Upper lobe of right lung (tissue), 1 donor: ENCODE results near the gene ZNF365. TPM values are rescaled to one million over a fixed set of nuclear protein-coding genes. Genes with fewer than 3 reads are reported as not detected.
"Not testable (repeated sequence)": the region's sequence is repeated elsewhere in the genome, so short reads cannot be mapped to it uniquely, and the experiment has no call there.

ENCODE experiments used
- ATAC-seq: fragments of 200-7000 bp; cut with Tn5 transposase; one replicate; pipeline ENCODE4 v1.9.1; 2020; ENCODE audit warnings: mild to moderate bottlenecking, moderate library complexity
- DNase-seq: peaks from one replicate; pipeline ENCODE4 v3.0.0-alpha.2; 2020
- H3K27ac ChIP-seq: fragments of 200-600 bp; one replicate; pipeline ENCODE4 v1.8.0; 2022
- H3K27me3 ChIP-seq: fragments of 200-600 bp; one replicate; pipeline ENCODE4 v1.8.0; 2022; ENCODE audit warnings: mild to moderate bottlenecking
- H3K36me3 ChIP-seq: fragments of 200-600 bp; one replicate; pipeline ENCODE4 v1.8.0; 2022
- H3K4me1 ChIP-seq: fragments of 200-600 bp; one replicate; pipeline ENCODE4 v1.8.0; 2022
- H3K4me3 ChIP-seq: fragments of 200-600 bp; one replicate; pipeline ENCODE4 v1.8.0; 2022; ENCODE audit warnings: mild to moderate bottlenecking
- H3K9me3 ChIP-seq: fragments of 200-600 bp; one replicate; pipeline ENCODE4 v1.8.0; 2022
- intact Hi-C: fragments of 100-400 bp; cut with DNase I; formaldehyde crosslinking; loops from one replicate; pipeline ENCODE4 v1.11.0; 2022
- total RNA-seq: library from RNA; stranded (reverse); fragmentation: NEBNext Ultra II Directional; extraction: Animal tissue kit (Norgen Biotek cat#: 25700); gene quantifications from one replicate; pipeline ENCODE4 v1.2.1, GENCODE V29; 2021
- TF ChIP-seq, protein P1 (sequence below): fragments of 200-600 bp; IDR thresholded peaks from one replicate; pipeline ENCODE4 v1.8.0; 2022; ENCODE audit warnings: antibody characterized with exemption
- donor health status: DM: no; HTN: yes; CAD: no; lungs with severe emphysema.

ZNF365 gene
- total RNA-seq, 1 donor from 2014 or later: 1.3 TPM

DNA sequence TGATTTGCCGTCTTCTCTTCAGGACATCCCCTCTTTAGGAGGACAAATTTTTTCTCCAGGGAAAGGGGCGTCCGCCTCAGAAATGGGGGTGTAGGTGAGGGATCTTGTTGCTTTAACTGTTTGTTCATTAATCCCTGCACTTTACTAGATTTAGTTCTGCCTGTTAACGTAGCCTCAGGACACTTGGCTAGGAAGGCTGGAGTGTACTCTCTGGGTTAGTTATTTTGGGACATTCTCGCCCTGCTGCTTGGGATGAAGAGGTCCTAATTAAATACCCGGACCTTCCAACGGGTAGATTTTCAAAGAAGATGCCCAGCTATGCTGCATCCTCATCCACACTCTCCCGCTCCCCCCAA is 552 bp upstream of the ZNF365 start:
- DNase-seq (no peak), ATAC-seq (peak; percentile 7)
- TF ChIP-seq, protein P1, sequence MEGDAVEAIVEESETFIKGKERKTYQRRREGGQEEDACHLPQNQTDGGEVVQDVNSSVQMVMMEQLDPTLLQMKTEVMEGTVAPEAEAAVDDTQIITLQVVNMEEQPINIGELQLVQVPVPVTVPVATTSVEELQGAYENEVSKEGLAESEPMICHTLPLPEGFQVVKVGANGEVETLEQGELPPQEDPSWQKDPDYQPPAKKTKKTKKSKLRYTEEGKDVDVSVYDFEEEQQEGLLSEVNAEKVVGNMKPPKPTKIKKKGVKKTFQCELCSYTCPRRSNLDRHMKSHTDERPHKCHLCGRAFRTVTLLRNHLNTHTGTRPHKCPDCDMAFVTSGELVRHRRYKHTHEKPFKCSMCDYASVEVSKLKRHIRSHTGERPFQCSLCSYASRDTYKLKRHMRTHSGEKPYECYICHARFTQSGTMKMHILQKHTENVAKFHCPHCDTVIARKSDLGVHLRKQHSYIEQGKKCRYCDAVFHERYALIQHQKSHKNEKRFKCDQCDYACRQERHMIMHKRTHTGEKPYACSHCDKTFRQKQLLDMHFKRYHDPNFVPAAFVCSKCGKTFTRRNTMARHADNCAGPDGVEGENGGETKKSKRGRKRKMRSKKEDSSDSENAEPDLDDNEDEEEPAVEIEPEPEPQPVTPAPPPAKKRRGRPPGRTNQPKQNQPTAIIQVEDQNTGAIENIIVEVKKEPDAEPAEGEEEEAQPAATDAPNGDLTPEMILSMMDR: no peak
- no peak overlapping the region for H3K27ac ChIP-seq
- no peaks in the 10 kb centered on the region for H3K36me3 ChIP-seq
- peak overlapping the region; percentile 49 for H3K4me3 ChIP-seq
- no peaks in the 10 kb centered on the region for H3K4me1 ChIP-seq
- intact Hi-C loops: no loop called here
- no peaks in the 10 kb centered on the region for H3K9me3 ChIP-seq
- peaks cover 6% of the 10 kb centered on the region for H3K27me3 ChIP-seq

DNA sequence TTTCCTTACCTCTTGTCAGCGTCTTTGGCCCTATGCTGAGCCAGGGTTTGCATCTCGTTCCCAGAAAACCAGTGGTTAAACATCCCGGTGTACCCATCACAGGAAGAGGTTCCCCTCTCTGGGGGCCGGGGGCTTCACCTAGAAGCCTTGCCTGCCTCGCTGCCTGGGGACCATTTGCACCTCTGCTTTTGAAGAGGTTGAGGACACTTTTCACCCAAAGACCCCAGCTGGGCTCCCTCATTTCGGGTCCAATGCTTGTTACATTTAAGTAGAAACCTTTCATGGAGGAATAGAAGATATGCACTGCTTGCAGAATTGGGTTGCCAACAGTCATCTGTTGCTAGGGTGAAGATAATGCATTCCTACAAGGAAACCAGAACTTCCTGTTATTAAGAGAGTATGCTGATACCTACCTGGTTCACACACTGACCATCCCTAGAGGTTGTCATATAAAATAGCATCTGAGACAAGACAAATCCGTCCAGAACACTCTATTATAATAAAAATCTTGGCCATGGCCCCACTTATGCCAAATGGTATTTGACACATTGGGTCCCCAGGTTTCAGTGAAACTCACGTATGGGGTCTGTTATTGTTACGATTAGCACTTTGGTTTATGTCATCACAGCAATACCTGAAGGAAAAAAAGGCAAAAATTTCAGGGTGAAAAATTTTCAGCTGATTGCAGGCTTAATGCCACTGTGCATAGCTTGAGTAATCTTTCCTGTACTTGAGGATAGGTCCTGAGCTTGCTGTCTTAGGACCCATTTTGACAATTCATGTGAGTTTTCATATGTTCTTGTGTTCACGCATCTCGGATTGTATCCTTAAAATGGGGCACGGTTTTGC is 917 bp downstream of the ZNF365 start:
- ATAC-seq (peak; percentile 55), DNase-seq (no peak)
- H3K4me1 ChIP-seq: no peaks in the 10 kb centered on the region
- intact Hi-C loops: no loop called here
- peak overlapping the region; percentile 49 for H3K4me3 ChIP-seq
- H3K27me3 ChIP-seq: peaks cover 6% of the 10 kb centered on the region
- no peak overlapping the region for H3K27ac ChIP-seq
- H3K9me3 ChIP-seq: no peaks in the 10 kb centered on the region
- TF ChIP-seq, protein P1: no peak
- H3K36me3 ChIP-seq: no peaks in the 10 kb centered on the region

DNA sequence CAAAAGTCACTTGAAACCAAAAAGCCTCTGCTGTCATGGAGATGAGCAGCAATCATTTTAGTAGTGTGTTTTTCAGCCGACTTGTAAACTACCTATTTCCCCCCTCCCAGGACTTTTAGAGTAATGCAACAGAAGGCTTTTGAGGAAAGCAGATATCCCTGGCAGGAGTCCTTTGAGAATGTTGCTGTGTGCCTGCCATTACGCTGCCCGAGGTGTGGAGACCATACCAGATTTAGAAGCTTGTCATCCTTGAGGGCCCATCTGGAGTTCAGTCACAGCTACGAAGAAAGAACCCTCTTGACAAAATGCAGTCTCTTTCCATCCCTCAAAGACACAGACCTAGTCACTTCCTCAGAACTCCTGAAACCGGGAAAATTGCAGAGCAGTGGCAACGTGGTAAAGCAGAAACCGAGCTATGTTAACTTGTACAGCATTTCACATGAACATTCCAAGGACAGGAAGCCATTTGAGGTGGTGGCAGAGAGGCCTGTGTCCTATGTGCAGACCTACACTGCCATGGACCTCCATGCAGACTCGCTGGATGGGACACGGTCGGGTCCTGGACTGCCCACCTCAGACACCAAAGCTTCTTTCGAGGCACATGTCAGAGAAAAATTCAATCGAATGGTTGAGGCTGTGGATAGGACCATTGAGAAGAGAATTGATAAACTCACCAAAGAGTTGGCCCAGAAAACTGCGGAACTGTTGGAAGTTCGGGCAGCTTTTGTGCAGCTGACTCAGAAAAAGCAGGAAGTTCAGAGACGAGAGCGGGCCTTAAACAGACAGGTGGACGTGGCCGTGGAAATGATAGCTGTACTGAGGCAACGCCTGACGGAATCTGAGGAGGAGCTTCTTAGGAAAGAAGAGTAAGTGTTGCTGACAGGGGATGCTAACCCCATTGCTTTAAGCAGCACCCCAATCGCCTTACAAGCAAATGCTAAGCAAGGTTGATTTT is 2.2 kb downstream of the ZNF365 start:
- DNase-seq: no peak
- no peaks in the 10 kb centered on the region for H3K36me3 ChIP-seq
- intact Hi-C loops: no loop called here
- no peak overlapping the region for H3K4me3 ChIP-seq
- TF ChIP-seq, protein P1: no peak
- no peak overlapping the region for H3K27ac ChIP-seq
- H3K27me3 ChIP-seq: peaks cover 6% of the 10 kb centered on the region
- no peaks in the 10 kb centered on the region for H3K4me1 ChIP-seq
- no peaks in the 10 kb centered on the region for H3K9me3 ChIP-seq
- no peak for ATAC-seq

DNA sequence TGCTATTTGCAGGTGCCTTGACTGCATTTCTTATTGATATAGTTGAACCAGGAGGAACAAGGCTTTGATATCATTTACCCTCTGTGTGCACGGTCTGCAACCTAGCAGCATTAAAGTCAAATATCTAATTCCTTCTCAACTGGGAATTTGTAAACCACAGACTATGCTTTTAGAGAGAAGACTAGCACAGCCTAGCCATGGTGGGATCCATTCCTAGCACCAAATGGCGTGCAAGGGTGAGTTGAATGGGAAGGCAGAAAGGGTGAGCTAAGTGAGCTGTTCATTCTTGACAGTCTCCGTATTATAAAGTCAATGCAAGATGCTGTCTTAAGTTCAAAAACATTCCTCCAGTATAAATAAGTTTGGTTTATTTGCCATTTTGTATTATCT is 2.9 kb downstream of the ZNF365 start:
- Histone ChIP-seq H3K4me3 (no peak overlapping the region), H3K27me3 (peaks cover 6% of the 10 kb centered on the region), H3K27ac (no peak overlapping the region), H3K9me3 (no peaks in the 10 kb centered on the region), H3K4me1 (no peaks in the 10 kb centered on the region), H3K36me3 (no peaks in the 10 kb centered on the region)
- TF ChIP-seq, protein P1: no peak
- DNase-seq (no peak), ATAC-seq (no peak)
- intact Hi-C loops: no loop called here

DNA sequence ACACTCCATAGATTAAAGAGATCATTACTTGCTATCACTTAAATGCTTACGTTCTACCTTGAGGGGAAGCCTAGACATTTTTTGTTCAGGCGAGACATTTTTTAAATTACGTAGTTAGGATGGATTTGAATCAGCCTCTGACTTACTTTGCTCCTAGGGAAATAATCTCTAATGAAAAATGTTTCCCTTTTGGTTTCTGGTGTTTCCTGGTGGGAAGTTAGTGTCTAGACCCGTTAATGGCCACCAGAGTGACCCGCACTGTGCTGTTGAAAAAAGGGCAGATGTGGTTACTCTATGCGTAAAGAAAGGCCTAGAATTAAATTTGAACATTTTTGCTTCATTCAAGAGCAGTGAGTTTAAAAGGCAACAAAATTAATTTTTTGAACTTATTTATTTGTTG is 3.8 kb downstream of the ZNF365 start:
- ATAC-seq (no peak), DNase-seq (no peak)
- H3K36me3 ChIP-seq: no peaks in the 10 kb centered on the region
- H3K4me3 ChIP-seq: no peak overlapping the region
- no peak overlapping the region for H3K27ac ChIP-seq
- intact Hi-C loops: no loop called here
- H3K4me1 ChIP-seq: no peaks in the 10 kb centered on the region
- H3K9me3 ChIP-seq: no peaks in the 10 kb centered on the region
- H3K27me3 ChIP-seq: peaks cover 6% of the 10 kb centered on the region
- TF ChIP-seq, protein P1: no peak

DNA sequence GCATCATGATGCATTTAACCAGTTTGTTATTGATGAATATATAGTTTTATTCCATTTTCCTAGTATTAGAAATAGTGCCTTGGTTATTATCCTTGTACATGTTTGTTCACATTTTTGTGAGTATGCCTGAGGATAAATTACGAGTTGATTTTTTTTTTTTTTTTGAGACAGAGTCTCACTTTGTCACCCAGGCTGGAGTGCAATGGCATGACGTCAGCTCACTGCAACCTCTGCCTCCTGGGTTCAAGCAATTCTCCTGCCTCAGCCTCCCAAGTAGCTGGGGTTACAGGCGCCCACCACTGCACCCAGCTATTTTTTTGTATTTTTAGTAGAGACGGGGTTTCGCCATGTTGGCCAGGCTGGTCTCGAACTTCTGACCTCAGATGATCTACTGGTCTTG is 4.7 kb downstream of the ZNF365 start:
- H3K36me3 ChIP-seq, H3K9me3 ChIP-seq, intact Hi-C loops, H3K27ac ChIP-seq, H3K27me3 ChIP-seq, ATAC-seq, DNase-seq, H3K4me3 ChIP-seq, H3K4me1 ChIP-seq: not testable (repeated sequence)
